Testis (tissue), 2 donors: Measurements from ENCODE around the gene PCDH11Y.
"Not testable (repeated sequence)": the region's sequence is repeated elsewhere in the genome, so short reads cannot be mapped to it uniquely, and the experiment has no call there.

Experiments used
- CTCF ChIP-seq, 3 experiments: fragments of 450-650 bp in 2 of 3; fragments of 200-600 bp in 1 of 3; sonication (generic) in 1 of 3; IDR thresholded peaks; one replicate each; pipeline ENCODE4 v1.5.1; 2016 to 2019; ENCODE audit warnings: antibody characterized with exemption in 3 of 3, mild to moderate bottlenecking in 2 of 3, moderate library complexity in 1 of 3
- POLR2A ChIP-seq: fragments of 450-650 bp; IDR thresholded peaks from one replicate; pipeline ENCODE4 v1.6.1; 2017; ENCODE audit warnings: antibody characterized with exemption, mild to moderate bottlenecking, moderate library complexity

DNA sequence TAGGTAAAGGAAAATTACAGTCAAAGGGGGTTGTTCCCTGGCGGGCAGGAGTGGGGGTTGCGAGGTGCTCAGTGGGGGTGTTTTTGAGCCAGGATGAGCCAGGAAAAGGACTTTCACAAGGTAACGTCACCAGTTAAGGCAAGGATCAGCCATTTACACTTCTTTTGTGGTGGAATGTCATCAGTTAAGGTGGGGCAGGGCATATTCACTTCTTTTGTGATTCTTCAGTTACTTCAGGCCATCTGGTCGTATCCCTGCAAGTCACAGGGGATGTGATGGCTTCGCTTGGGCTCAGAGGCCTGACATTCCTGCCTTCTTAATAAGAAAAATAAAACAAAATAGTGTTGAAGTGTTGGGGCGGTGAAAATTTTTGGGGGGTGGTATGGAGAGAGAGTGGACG, 324.8 kb downstream of the PCDH11Y start:
- not testable (repeated sequence) for TF ChIP-seq CTCF (IDR thresholded peaks at IDR 0.05); POLR2A
